ENCODE measurements around the gene TSPAN5.

The TSPAN5 gene

DNA sequence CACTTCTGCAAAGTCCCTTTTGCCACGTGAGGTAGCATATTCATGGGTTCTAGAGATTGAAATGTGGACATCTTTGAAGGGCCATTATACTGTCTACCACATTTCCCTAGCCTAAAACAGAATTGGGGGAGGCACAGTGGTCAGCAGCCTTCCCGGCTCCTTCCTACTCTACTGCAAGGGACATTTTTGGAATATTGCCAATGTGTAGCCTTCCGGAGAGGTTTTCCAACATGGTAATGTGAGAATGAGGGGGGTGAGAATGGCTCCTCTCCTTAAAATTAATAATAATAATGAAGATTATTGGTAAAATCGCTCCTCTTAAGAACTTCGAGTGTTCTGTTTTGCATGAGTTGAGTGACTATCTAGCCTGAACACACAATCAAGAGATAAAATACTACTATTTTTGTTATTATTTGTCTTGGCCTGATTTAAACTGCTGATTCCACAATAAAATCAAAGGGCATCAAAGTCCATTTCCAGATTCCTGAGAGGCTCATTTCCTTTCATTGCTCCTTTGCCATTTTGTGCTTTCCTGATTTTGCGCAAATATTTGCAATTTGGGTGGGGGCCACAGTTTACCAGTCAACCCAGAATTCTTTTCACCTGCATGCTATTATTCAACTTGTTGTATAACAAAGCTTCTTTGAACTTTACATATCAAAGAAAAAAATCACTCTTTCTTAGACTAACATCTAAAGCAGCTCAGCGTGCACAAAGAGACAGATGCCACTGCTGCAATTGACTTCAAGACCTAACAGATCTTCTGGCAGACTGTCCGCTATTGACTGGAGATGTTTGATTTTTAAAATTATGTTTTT is 27.0 kb upstream of the TSPAN5 start:
- no peak overlapping the region for H3K4me3 ChIP-seq (replicated peaks in 1 of 2; ENCODE audit: low read depth in 2 of 2, low read length in 2 of 2)
- no peak for DNase-seq (ENCODE audit: low read depth in 2 of 2)
- TF ChIP-seq, protein P1, sequence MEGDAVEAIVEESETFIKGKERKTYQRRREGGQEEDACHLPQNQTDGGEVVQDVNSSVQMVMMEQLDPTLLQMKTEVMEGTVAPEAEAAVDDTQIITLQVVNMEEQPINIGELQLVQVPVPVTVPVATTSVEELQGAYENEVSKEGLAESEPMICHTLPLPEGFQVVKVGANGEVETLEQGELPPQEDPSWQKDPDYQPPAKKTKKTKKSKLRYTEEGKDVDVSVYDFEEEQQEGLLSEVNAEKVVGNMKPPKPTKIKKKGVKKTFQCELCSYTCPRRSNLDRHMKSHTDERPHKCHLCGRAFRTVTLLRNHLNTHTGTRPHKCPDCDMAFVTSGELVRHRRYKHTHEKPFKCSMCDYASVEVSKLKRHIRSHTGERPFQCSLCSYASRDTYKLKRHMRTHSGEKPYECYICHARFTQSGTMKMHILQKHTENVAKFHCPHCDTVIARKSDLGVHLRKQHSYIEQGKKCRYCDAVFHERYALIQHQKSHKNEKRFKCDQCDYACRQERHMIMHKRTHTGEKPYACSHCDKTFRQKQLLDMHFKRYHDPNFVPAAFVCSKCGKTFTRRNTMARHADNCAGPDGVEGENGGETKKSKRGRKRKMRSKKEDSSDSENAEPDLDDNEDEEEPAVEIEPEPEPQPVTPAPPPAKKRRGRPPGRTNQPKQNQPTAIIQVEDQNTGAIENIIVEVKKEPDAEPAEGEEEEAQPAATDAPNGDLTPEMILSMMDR (IDR thresholded peaks at IDR 0.05; ENCODE audit: low read depth, low read length) = no peak

DNA sequence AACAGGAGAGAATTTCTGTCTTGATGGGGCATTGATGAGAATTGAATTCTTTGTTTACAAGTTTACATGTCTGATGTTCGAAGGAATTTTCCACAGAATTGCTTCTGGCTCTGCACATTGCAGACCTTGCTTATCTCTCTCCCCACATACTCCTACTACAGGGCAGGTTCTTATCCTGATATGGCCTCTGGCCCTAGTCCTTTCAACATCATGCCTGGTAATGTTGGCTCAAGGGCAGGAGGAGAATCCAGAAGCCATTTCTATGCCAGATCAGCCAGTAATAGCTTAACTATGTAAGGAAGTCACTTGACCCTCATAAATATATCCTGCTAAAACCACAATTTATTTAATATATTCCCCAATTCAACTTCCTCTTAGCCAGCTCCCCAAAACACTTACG is 24.3 kb upstream of the TSPAN5 start:
- DNase-seq (ENCODE audit: low read depth in 2 of 2) = peak; percentile 22 to 56
- TF ChIP-seq, protein P1 (IDR thresholded peaks at IDR 0.05; ENCODE audit: low read depth, low read length) = no peak
- no peak overlapping the region for H3K4me3 ChIP-seq (replicated peaks in 1 of 2; ENCODE audit: low read depth in 2 of 2, low read length in 2 of 2)

DNA sequence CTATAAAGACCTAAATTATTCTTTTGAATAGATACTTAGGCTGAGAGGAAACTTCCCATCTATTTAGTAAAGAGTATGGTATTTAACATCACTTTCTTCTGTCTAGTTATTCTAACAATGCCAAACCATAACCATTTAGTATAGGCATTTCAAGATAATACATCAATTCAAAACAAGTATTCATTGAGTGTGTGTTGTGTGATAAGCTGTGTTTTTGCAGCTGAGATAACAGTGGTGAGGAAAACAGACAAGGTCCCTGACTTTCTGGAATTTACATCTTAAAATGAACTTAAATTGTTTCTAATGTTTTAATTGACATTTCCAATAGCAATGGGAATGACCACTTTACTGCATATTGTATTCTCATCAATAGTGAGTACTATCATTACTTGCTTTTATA is 22.4 kb upstream of the TSPAN5 start:
- DNase-seq (ENCODE audit: low read depth in 2 of 2) = no peak
- no peak overlapping the region for H3K4me3 ChIP-seq (replicated peaks in 1 of 2; ENCODE audit: low read depth in 2 of 2, low read length in 2 of 2)
- TF ChIP-seq, protein P1 (IDR thresholded peaks at IDR 0.05; ENCODE audit: low read depth, low read length) = no peak

DNA sequence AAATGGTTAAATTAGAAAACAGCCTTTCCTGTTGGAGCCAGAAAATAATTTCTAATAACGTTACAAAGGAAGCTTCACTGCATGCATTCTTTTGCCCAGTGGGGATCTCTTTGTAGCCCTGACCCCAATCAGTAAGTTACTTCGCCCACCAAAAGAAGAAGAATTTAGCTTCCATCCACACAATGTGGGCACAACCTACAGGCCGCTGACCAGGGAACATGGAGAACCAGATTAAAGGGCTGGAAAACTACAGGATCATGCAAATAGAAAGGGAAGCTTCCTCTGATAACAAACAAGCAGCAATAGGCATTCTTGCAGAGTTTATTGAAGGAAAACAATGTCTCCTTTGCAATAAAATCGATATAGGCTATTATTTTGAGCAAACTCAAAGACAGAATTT is 21.3 kb upstream of the TSPAN5 start:
- TF ChIP-seq, protein P1 (IDR thresholded peaks at IDR 0.05; ENCODE audit: low read depth, low read length) = no peak
- DNase-seq (ENCODE audit: low read depth in 2 of 2) = no peak
- no peak overlapping the region for H3K4me3 ChIP-seq (replicated peaks in 1 of 2; ENCODE audit: low read depth in 2 of 2, low read length in 2 of 2)

DNA sequence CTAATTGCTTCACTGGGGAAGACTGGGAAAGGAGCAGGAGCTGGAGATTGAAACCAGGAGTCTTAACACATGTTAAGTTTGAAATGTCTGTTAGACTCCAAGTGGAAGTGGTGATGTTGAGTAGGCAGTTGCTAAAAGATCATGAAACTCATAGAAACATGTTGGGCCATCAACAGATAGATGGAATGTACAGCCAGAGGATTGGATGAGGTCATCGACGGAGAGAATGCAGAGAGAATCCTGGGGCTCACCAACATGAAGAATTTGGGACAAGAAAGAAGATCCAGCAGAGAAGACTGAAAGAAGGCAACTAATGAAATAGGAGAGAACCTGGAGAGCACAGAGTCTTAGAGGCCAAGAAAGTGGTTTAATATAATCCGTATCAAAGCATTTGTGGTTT is 19.4 kb upstream of the TSPAN5 start:
- no peak for DNase-seq (ENCODE audit: low read depth in 2 of 2)
- TF ChIP-seq, protein P1 (IDR thresholded peaks at IDR 0.05; ENCODE audit: low read depth, low read length) = no peak
- no peak overlapping the region for H3K4me3 ChIP-seq (replicated peaks in 1 of 2; ENCODE audit: low read depth in 2 of 2, low read length in 2 of 2)

DNA sequence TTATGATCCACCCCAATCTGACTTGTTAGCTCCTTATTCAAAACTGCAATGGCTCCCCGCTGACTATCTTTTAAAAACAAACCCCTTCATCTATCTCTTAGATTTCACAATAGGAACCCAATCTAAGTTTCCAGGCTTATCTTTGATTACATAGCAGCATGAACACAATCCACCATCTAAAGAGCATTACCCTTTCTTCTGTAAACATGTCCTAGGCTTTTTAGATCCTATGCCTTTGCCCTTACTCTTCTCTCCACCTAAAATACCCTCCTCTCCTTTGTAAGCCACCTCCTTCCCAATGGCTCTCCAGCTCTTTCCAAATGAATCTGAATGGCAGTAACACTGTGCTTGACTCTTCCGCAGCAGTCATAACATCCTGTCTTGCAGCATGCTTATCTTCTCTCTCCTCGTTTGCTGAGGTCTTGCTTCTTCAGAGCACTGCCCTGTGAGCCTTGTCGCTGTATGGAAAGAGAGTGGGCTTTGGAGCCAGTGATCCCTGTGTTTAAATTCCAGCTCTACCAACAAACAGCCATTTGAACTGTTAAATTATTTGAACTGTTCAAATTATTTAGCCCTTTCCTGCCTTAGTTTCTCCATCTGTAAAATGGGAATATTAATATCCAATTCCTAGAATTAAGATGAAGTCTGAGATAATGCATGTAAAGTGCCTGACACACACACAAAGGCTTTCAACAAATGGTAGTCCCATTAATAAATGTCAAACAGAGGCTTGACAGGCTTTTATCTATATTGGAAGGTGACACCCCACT is 16.2 kb upstream of the TSPAN5 start:
- H3K4me3 ChIP-seq (replicated peaks in 1 of 2; ENCODE audit: low read depth in 2 of 2, low read length in 2 of 2) = no peak overlapping the region
- no peak for DNase-seq (ENCODE audit: low read depth in 2 of 2)
- TF ChIP-seq, protein P1 (IDR thresholded peaks at IDR 0.05; ENCODE audit: low read depth, low read length) = no peak

Data from cardiac fibroblast (primary cell).